MCF 10A (cell line): ENCODE data around the gene KRT12. TPM values are rescaled to one million over a fixed set of nuclear protein-coding genes. Genes with fewer than 3 reads are reported as not detected.

ENCODE experiments used
- BruUV-seq: library from RNA; stranded (reverse); fragments of 400-500 nt; replicated peaks from 2 replicates; lab custom pipeline; 2021; lab: Mats Ljungman, UMichigan
- CTCF ChIA-PET: fragments of 300-600 bp; sonication (Branson Sonifier 250); formaldehyde crosslinking; extraction: SDS; loops from one replicate; lab custom pipeline; 2021; ENCODE audit warnings: antibody characterized with exemption, inconsistent platforms; lab: Yijun Ruan, JAX
- POLR2A ChIA-PET: fragments of 300-600, 350-650 bp; sonication (Branson Sonifier 250); formaldehyde crosslinking; extraction: SDS; loops from one replicate; lab custom pipeline; 2020; ENCODE audit warnings: antibody characterized with exemption, inconsistent platforms; lab: Yijun Ruan, JAX
- DNase-seq: peaks from one replicate; pipeline ENCODE4 v3.0.0-alpha.2; 2018; ENCODE audit not compliant: unreplicated experiment
- H3K27ac Mint-ChIP-seq: one replicate; pipeline ENCODE4 v1.8.0; 2022; ENCODE audit warnings: mild to moderate bottlenecking, low read depth, mixed read lengths; ENCODE audit not compliant: unreplicated experiment
- H3K27me3 Mint-ChIP-seq: one replicate; pipeline ENCODE4 v1.8.0; 2022; ENCODE audit warnings: mixed read lengths; ENCODE audit not compliant: insufficient read depth, unreplicated experiment
- H3K36me3 Mint-ChIP-seq: one replicate; pipeline ENCODE4 v1.8.0; 2022; ENCODE audit warnings: mild to moderate bottlenecking, moderate library complexity, mixed read lengths; ENCODE audit not compliant: insufficient read depth, unreplicated experiment
- H3K4me1 Mint-ChIP-seq: one replicate; pipeline ENCODE4 v1.8.0; 2022; ENCODE audit warnings: mixed read lengths; ENCODE audit not compliant: insufficient read depth, unreplicated experiment
- H3K4me3 Mint-ChIP-seq: one replicate; pipeline ENCODE4 v1.8.0; 2022; ENCODE audit warnings: mild to moderate bottlenecking, moderate library complexity, mixed read lengths; ENCODE audit not compliant: unreplicated experiment
- H3K9me3 Mint-ChIP-seq: one replicate; pipeline ENCODE4 v1.8.0; 2022; ENCODE audit warnings: mixed read lengths; ENCODE audit not compliant: unreplicated experiment
- CTCF ChIP-seq: fragments of 200-600 bp; IDR thresholded peaks from one replicate; pipeline ENCODE4 v1.8.0; 2022; ENCODE audit warnings: antibody characterized with exemption, mild to moderate bottlenecking; ENCODE audit not compliant: unreplicated experiment
- intact Hi-C: fragments of 100-400 bp; cut with micrococcal nuclease; formaldehyde crosslinking; loops from 2 replicates; pipeline ENCODE4 v1.14.1; 2022
- total RNA-seq: library from RNA; stranded (reverse); gene quantifications from 2 replicates; pipeline ENCODE4 v1.2.3, GENCODE V29; 2022

Gene KRT12
- total RNA-seq, 1 experiment from 2014 or later, result not detected

DNA sequence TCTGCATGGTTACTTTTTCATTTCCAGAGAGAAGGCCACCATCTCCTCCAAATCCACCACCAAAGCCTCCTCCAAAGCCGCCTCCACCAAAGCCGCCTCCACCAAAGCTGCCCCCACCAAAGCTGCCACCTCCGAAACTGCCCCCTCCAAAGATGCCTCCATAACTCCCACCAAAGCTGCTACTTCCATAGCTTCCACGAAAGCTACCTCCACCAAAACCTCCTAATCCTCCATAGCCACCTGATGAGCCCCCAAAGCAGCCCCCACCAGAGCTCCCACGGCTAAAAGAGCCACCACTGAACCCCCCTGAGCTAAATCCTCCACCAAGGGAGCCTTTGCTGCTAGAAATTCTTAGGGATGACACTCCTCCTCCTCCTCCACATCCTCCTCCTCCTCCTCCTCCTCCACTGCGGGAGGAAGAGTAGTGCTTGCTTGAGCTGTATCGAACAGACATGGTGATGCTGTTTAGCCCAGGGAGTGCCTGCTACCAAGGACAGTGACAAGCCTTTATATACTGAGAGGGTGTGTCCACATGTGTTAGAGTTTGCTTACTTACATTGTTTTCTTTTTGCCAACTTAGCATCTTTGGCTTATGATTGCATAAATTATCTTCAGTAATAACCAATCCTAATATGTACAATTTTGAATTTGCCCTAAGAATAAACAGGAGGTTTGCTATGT lies 44.8 kb downstream of the KRT12 start, which contains the start of gene KRT10:
KRT10 (minus strand) TSS at position 483 of the 681 bp plus-strand sequence; CDS start at position 454, 29 bp downstream.
- BruUV-seq, result no TSS peak
- Mint-ChIP-seq H3K36me3 (peaks cover 42% of the 10 kb centered on the region), H3K27ac (peak within 1 kb of the TSS; percentile 55), H3K4me3 (peak within 1 kb of the TSS; percentile 62), H3K4me1 (peaks cover 34% of the 10 kb centered on the region), H3K27me3 (no peaks in the 10 kb centered on the region), H3K9me3 (peaks cover 5% of the 10 kb centered on the region)
- no peak for TF ChIP-seq CTCF
- CTCF ChIA-PET, result interaction anchor here (0.6 to 0.7 kb wide), 4 partner anchors 94 to 860 kb away, joined by 3 to 5 read pairs (median 3); no protein-coding TSS in a partner anchor
- DNase-seq, result no peak
- POLR2A ChIA-PET, result interaction anchor here (0.6 to 12.6 kb wide), 9 partner anchors 11 to 836 kb away, joined by 3 to 352 read pairs (median 4); no protein-coding TSS in a partner anchor
- intact Hi-C loops, result no loop called here

DNA sequence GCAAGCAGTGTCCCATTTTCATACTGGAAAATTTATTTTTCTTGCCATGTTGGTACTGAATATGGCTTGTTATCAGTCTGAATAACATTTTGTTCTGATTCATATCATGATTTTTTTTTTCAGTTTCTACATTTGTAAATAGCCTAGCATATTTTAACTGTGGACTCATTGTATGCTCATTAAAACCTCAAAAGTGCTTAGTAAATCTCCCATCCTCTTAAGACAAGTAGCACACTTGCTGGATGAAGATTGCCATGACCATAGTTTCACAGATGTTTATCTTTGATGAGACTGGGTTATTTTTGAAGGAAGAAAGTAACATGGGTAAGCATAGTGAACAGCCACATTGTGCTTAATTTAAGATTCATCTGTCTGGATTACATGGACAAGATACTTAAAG lies 45.5 kb downstream of the KRT12 start:
- Mint-ChIP-seq H3K9me3 (peaks cover 5% of the 10 kb centered on the region), H3K4me1 (peaks cover 32% of the 10 kb centered on the region), H3K36me3 (peaks cover 49% of the 10 kb centered on the region), H3K4me3 (peak overlapping the region; percentile 62), H3K27me3 (no peaks in the 10 kb centered on the region), H3K27ac (peak overlapping the region; percentile 55)
- ChIA-PET CTCF (interaction anchor here (0.6 kb wide), 1 partner anchor 94 kb away, joined by 3 read pairs; no protein-coding TSS in a partner anchor), POLR2A (interaction anchor here (0.6 to 12.6 kb wide), 6 partner anchors 10 to 727 kb away, joined by 3 to 352 read pairs (median 6); no protein-coding TSS in a partner anchor)
- intact Hi-C loops, result no loop called here
- BruUV-seq, result no TSS peak
- no peak for DNase-seq
- TF ChIP-seq CTCF, result no peak

- no peak for TF ChIP-seq CTCF
- BruUV-seq, result no TSS peak
- Mint-ChIP-seq H3K27me3 (no peaks in the 10 kb centered on the region), H3K27ac (peak overlapping the region; percentile 95), H3K36me3 (peaks cover 49% of the 10 kb centered on the region), H3K9me3 (no peaks in the 10 kb centered on the region), H3K4me1 (peaks cover 24% of the 10 kb centered on the region), H3K4me3 (peak overlapping the region; percentile 83)
- ChIA-PET POLR2A (interaction anchor here (0.8 to 6.3 kb wide), 14 partner anchors 9 to 869 kb away, joined by 3 to 235 read pairs (median 8); partner anchors contain the start of genes EIF1, KRT17 and SMARCE1), CTCF (interaction anchor here (0.6 to 1.1 kb wide), 3 partner anchors 9 to 846 kb away, joined by 3 read pairs; no protein-coding TSS in a partner anchor)
- no peak for DNase-seq
- intact Hi-C loops, result no loop called here
Measured at GRCh38 chr17:40820228-40820838, 46.7 kb downstream of the KRT12 start.
